Measurements from ENCODE around the gene OXSR1.
"Not testable (repeated sequence)": the region's sequence is repeated elsewhere in the genome, so short reads cannot be mapped to it uniquely, and the experiment has no call there.

Gene OXSR1

GRCh38 chr3:38222032-38222634 lies 56.8 kb downstream of the OXSR1 start:
- DNase-seq (ENCODE audit: low read depth, low spot score), result no peak

GRCh38 chr3:38224357-38224756 lies 59.0 kb downstream of the OXSR1 start:
- no peak for DNase-seq (ENCODE audit: low read depth, low spot score)

GRCh38 chr3:38226273-38226672 lies 60.9 kb downstream of the OXSR1 start:
- DNase-seq (ENCODE audit: low read depth, low spot score), result no peak

- no peak for DNase-seq (ENCODE audit: low read depth, low spot score)
Observed at GRCh38 chr3:38227989-38228388, 62.7 kb downstream of the OXSR1 start.

GRCh38 chr3:38229036-38229435 lies 63.7 kb downstream of the OXSR1 start:
- no peak for DNase-seq (ENCODE audit: low read depth, low spot score)

GRCh38 chr3:38232701-38233100 lies 67.4 kb downstream of the OXSR1 start:
- no peak for DNase-seq (ENCODE audit: low read depth, low spot score)

- DNase-seq (ENCODE audit: low read depth, low spot score), result no peak
Observed at GRCh38 chr3:38235466-38235865, 70.1 kb downstream of the OXSR1 start.

GRCh38 chr3:38238416-38239008 lies 73.2 kb downstream of the OXSR1 start:
- no peak for DNase-seq (ENCODE audit: low read depth, low spot score)

- not testable (repeated sequence) for DNase-seq (ENCODE audit: low read depth, low spot score)
Observed at GRCh38 chr3:38242812-38243211, 77.5 kb downstream of the OXSR1 start.

- DNase-seq (ENCODE audit: low read depth, low spot score), result no peak
Observed at GRCh38 chr3:38245930-38246329, 80.6 kb downstream of the OXSR1 start.

GRCh38 chr3:38247366-38248035 lies 82.2 kb downstream of the OXSR1 start:
- DNase-seq (ENCODE audit: low read depth, low spot score), result peak; percentile 17

GRCh38 chr3:38250198-38250597 lies 84.9 kb downstream of the OXSR1 start:
- no peak for DNase-seq (ENCODE audit: low read depth, low spot score)

GRCh38 chr3:38251197-38251596 lies 85.9 kb downstream of the OXSR1 start:
- DNase-seq (ENCODE audit: low read depth, low spot score), result no peak

GRCh38 chr3:38253704-38254103 lies 88.4 kb downstream of the OXSR1 start:
- no peak for DNase-seq (ENCODE audit: low read depth, low spot score)

GRCh38 chr3:38254872-38255271 lies 89.5 kb downstream of the OXSR1 start:
- no peak for DNase-seq (ENCODE audit: low read depth, low spot score)

GRCh38 chr3:38255627-38256026 lies 90.3 kb downstream of the OXSR1 start:
- no peak for DNase-seq (ENCODE audit: low read depth, low spot score)

- DNase-seq (ENCODE audit: low read depth, low spot score), result no peak
Observed at GRCh38 chr3:38257583-38257982, 92.2 kb downstream of the OXSR1 start.

- no peak for DNase-seq (ENCODE audit: low read depth, low spot score)
Observed at GRCh38 chr3:38260474-38260873, 95.1 kb downstream of the OXSR1 start.

GRCh38 chr3:38264353-38264771 lies 99.0 kb downstream of the OXSR1 start:
- no peak for DNase-seq (ENCODE audit: low read depth, low spot score)

- DNase-seq (ENCODE audit: low read depth, low spot score), result no peak
Observed at GRCh38 chr3:38264779-38265178, 99.4 kb downstream of the OXSR1 start.

- DNase-seq (ENCODE audit: low read depth, low spot score), result no peak
Observed at GRCh38 chr3:38265604-38266307, 100.4 kb downstream of the OXSR1 start, which contains the start of gene SLC22A13. TSS of gene SLC22A13 (plus strand) at chr3:38265812. CDS start at chr3:38265861, 49 bp downstream.

GRCh38 chr3:38266810-38267209 lies 101.5 kb downstream of the OXSR1 start:
- DNase-seq (ENCODE audit: low read depth, low spot score), result no peak
